ENCODE results near the gene EIF2B2.

DNA sequence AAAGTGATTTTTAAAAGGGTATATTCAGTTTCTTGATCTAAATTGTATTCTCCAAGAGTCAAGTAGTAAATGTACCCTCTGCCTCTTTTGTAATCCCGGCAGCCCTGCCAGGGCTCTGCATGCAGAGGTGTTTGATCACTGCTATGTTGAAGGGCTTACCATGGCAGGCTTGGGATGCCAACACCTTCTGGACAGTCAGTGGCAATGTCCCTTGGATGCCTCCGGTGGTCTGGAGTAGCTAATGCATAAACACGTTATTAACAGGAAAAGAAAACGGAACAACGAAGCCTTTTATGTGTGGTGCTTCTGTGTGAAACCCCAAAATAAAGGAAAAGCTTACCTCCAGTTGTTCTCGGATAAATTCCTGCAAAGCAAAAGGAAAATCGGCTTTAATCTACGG is 19.9 kb downstream of the EIF2B2 start:
- TF ChIP-seq SP1 (IDR thresholded peaks at IDR 0.05), result no peak
- TF ChIP-seq ZNF384 (IDR thresholded peaks at IDR 0.05), result no peak
- no peak for TF ChIP-seq TARDBP (IDR thresholded peaks at IDR 0.05)
- TF ChIP-seq BHLHE40 (IDR thresholded peaks at IDR 0.05; ENCODE audit: borderline replicate concordance), result no peak
- TF ChIP-seq, protein P1, sequence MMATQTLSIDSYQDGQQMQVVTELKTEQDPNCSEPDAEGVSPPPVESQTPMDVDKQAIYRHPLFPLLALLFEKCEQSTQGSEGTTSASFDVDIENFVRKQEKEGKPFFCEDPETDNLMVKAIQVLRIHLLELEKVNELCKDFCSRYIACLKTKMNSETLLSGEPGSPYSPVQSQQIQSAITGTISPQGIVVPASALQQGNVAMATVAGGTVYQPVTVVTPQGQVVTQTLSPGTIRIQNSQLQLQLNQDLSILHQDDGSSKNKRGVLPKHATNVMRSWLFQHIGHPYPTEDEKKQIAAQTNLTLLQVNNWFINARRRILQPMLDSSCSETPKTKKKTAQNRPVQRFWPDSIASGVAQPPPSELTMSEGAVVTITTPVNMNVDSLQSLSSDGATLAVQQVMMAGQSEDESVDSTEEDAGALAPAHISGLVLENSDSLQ (IDR thresholded peaks at IDR 0.05), result no peak
- no peak for TF ChIP-seq NFRKB (IDR thresholded peaks at IDR 0.05)
- no peak for TF ChIP-seq FOXK2 (IDR thresholded peaks at IDR 0.05)
